ENCODE measurements around the gene IDE.

IDE gene

GRCh38 chr10:92486637-92487036 lies 87.3 kb downstream of the IDE start:
- no peak for TF ChIP-seq REST (IDR thresholded peaks at IDR 0.05; ENCODE audit: insufficient read depth in 1 of 2, low read depth in 2 of 2, low read length in 2 of 2)
- no peak for TF ChIP-seq POLR2AphosphoS5 (IDR thresholded peaks at IDR 0.05; ENCODE audit: low read depth, low read length)
- no peak for TF ChIP-seq FOXP2 (optimal IDR thresholded peaks at IDR 0.05; ENCODE audit: borderline replicate concordance, extremely low read depth, extremely low read length, insufficient read depth)
- TF ChIP-seq SIN3A (IDR thresholded peaks at IDR 0.05; ENCODE audit: borderline replicate concordance, insufficient read depth, low read length), result no peak
- TF ChIP-seq TAF1 (IDR thresholded peaks at IDR 0.05; ENCODE audit: borderline replicate concordance, insufficient read depth, low read length), result no peak

GRCh38 chr10:92483539-92483938 lies 90.4 kb downstream of the IDE start:
- no peak for TF ChIP-seq FOXP2 (optimal IDR thresholded peaks at IDR 0.05; ENCODE audit: borderline replicate concordance, extremely low read depth, extremely low read length, insufficient read depth)

- TF ChIP-seq TAF1 (IDR thresholded peaks at IDR 0.05; ENCODE audit: borderline replicate concordance, insufficient read depth, low read length) (no peak), FOXP2 (optimal IDR thresholded peaks at IDR 0.05; ENCODE audit: borderline replicate concordance, extremely low read depth, extremely low read length, insufficient read depth) (no peak), SIN3A (IDR thresholded peaks at IDR 0.05; ENCODE audit: borderline replicate concordance, insufficient read depth, low read length) (no peak), REST (IDR thresholded peaks at IDR 0.05; ENCODE audit: insufficient read depth in 1 of 2, low read depth in 2 of 2, low read length in 2 of 2) (no peak), POLR2AphosphoS5 (IDR thresholded peaks at IDR 0.05; ENCODE audit: low read depth, low read length) (no peak)
Measured at GRCh38 chr10:92480413-92480812, 93.5 kb downstream of the IDE start.

GRCh38 chr10:92479547-92479946 lies 94.3 kb downstream of the IDE start:
- TF ChIP-seq FOXP2 (optimal IDR thresholded peaks at IDR 0.05; ENCODE audit: borderline replicate concordance, extremely low read depth, extremely low read length, insufficient read depth), result no peak
- TF ChIP-seq REST (IDR thresholded peaks at IDR 0.05; ENCODE audit: insufficient read depth in 1 of 2, low read depth in 2 of 2, low read length in 2 of 2), result no peak
- no peak for TF ChIP-seq TAF1 (IDR thresholded peaks at IDR 0.05; ENCODE audit: borderline replicate concordance, insufficient read depth, low read length)
- no peak for TF ChIP-seq SIN3A (IDR thresholded peaks at IDR 0.05; ENCODE audit: borderline replicate concordance, insufficient read depth, low read length)
- no peak for TF ChIP-seq POLR2AphosphoS5 (IDR thresholded peaks at IDR 0.05; ENCODE audit: low read depth, low read length)

- TF ChIP-seq SIN3A (IDR thresholded peaks at IDR 0.05; ENCODE audit: borderline replicate concordance, insufficient read depth, low read length) (no peak), REST (IDR thresholded peaks at IDR 0.05; ENCODE audit: insufficient read depth in 1 of 2, low read depth in 2 of 2, low read length in 2 of 2) (no peak), TAF1 (IDR thresholded peaks at IDR 0.05; ENCODE audit: borderline replicate concordance, insufficient read depth, low read length) (no peak), FOXP2 (optimal IDR thresholded peaks at IDR 0.05; ENCODE audit: borderline replicate concordance, extremely low read depth, extremely low read length, insufficient read depth) (no peak), POLR2AphosphoS5 (IDR thresholded peaks at IDR 0.05; ENCODE audit: low read depth, low read length) (no peak)
Measured at GRCh38 chr10:92478536-92478935, 95.4 kb downstream of the IDE start.
